22Rv1 (cell line): ENCODE data around the gene RNF8.

Experiments used
- ZFX ChIP-seq: fragments of 450-650 bp; IDR thresholded peaks from 2 replicates; pipeline ENCODE4 v1.6.1; 2017; ENCODE audit warnings: antibody characterized with exemption, borderline replicate concordance
- TF ChIP-seq, protein P1 (sequence below): fragments of 450-650 bp; IDR thresholded peaks from 2 replicates; pipeline ENCODE4 v1.5.1; 2017; ENCODE audit warnings: mild to moderate bottlenecking

DNA sequence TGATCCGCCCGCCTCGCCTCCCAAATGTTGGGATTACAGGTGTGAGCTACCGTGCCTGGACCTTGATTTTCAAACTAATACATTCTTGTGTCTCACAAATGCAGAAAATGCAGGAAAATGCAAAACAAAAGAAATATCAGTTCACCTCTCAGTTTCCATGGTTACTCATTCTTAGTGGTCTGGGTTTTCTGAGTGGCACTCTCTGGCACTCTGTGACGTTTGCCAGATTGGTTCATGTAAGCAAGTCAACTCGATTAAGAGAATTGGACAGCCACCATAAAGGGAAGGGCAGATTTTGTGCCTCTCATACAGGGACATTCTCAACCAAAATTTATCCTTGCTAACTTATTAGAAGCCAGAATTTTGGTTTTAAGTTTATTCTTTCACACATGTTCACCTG is 87.9 kb downstream of the RNF8 start:
- TF ChIP-seq, protein P1, sequence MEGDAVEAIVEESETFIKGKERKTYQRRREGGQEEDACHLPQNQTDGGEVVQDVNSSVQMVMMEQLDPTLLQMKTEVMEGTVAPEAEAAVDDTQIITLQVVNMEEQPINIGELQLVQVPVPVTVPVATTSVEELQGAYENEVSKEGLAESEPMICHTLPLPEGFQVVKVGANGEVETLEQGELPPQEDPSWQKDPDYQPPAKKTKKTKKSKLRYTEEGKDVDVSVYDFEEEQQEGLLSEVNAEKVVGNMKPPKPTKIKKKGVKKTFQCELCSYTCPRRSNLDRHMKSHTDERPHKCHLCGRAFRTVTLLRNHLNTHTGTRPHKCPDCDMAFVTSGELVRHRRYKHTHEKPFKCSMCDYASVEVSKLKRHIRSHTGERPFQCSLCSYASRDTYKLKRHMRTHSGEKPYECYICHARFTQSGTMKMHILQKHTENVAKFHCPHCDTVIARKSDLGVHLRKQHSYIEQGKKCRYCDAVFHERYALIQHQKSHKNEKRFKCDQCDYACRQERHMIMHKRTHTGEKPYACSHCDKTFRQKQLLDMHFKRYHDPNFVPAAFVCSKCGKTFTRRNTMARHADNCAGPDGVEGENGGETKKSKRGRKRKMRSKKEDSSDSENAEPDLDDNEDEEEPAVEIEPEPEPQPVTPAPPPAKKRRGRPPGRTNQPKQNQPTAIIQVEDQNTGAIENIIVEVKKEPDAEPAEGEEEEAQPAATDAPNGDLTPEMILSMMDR, result no peak
- TF ChIP-seq ZFX, result no peak
